Measurements from ENCODE around the gene EPHA1. TPM values are rescaled to one million over a fixed set of nuclear protein-coding genes. Genes with fewer than 3 reads are reported as not detected.

EPHA1 gene
- total RNA-seq, 1 donor from 2014 or later: 2.6 TPM

DNA sequence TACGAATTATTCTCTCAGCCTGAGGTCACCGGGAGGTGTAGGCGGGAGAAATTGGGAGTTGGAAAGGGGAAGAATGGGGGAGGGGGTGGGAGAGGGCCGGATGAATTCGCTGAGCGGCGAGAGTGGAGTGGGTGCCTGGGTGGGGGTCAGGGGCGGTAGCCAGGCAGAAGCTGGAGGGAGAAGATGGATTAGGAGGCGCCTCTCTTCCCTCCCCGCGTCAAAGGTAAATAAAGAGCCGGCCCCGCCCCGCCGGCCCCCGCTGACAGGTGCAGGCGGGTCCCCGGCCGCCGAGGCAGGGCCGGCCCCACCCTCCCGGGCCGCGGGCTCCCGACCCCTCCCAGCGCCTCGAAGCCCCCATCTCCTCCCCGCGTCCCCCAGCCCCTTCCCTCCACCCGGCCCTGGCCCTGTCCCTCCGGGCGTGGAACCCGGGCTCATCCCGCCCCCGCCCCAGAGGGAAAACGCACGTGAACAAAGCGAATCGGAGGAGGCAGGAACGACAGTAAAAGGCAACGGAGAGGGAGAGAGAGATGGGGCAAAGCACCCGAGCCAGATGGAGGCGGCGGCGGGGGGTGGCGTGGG, 47.0 kb downstream of the EPHA1 start:
- Mint-ChIP-seq H3K27me3 (ENCODE audit: low read depth, unreplicated experiment) (peaks cover 45% of the 10 kb centered on the region), H3K9me3 (ENCODE audit: unreplicated experiment) (peaks cover 4% of the 10 kb centered on the region), H3K4me1 (ENCODE audit: low read depth, unreplicated experiment) (peaks cover 2% of the 10 kb centered on the region), H3K27ac (ENCODE audit: unreplicated experiment) (no peak overlapping the region), H3K4me3 (ENCODE audit: unreplicated experiment) (peak overlapping the region; percentile 85), H3K36me3 (ENCODE audit: low read depth, unreplicated experiment) (peaks cover 6% of the 10 kb centered on the region)
- Histone ChIP-seq H3K79me2 (ENCODE audit: insufficient read depth, low read length) (no peaks in the 10 kb centered on the region), H3K9ac (ENCODE audit: low read length) (peak overlapping the region; percentile 58), H3K9me3 (ENCODE audit: insufficient read depth, low read depth, low read length) (no peaks in the 10 kb centered on the region), H3K4me1 (ENCODE audit: insufficient read depth, low read length) (no peaks in the 10 kb centered on the region), H2AFZ (ENCODE audit: low read depth, low read length) (no peak overlapping the region), H3K4me2 (ENCODE audit: low read length) (peak overlapping the region; percentile 98), H3K27ac (ENCODE audit: low read depth, low read length) (no peak overlapping the region), H3K36me3 (ENCODE audit: insufficient read depth, low read length) (no peaks in the 10 kb centered on the region), H3K27me3 (ENCODE audit: insufficient read depth, low read length) (peaks cover 10% of the 10 kb centered on the region), H3K4me3 (ENCODE audit: insufficient read depth, low read depth, low read length) (peak overlapping the region; percentile 17), H4K20me1 (ENCODE audit: insufficient read depth, low read length) (no peaks in the 10 kb centered on the region)
- DNase-seq (ENCODE audit: low read depth): no peak
- no peak for TF ChIP-seq EZH2 (IDR thresholded peaks at IDR 0.05; ENCODE audit: insufficient read depth, low read length)
- TF ChIP-seq, protein P1, sequence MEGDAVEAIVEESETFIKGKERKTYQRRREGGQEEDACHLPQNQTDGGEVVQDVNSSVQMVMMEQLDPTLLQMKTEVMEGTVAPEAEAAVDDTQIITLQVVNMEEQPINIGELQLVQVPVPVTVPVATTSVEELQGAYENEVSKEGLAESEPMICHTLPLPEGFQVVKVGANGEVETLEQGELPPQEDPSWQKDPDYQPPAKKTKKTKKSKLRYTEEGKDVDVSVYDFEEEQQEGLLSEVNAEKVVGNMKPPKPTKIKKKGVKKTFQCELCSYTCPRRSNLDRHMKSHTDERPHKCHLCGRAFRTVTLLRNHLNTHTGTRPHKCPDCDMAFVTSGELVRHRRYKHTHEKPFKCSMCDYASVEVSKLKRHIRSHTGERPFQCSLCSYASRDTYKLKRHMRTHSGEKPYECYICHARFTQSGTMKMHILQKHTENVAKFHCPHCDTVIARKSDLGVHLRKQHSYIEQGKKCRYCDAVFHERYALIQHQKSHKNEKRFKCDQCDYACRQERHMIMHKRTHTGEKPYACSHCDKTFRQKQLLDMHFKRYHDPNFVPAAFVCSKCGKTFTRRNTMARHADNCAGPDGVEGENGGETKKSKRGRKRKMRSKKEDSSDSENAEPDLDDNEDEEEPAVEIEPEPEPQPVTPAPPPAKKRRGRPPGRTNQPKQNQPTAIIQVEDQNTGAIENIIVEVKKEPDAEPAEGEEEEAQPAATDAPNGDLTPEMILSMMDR (IDR thresholded peaks at IDR 0.05; ENCODE audit: insufficient read depth, low read depth, low read length): no peak
- FAIRE-seq: no peak

DNA sequence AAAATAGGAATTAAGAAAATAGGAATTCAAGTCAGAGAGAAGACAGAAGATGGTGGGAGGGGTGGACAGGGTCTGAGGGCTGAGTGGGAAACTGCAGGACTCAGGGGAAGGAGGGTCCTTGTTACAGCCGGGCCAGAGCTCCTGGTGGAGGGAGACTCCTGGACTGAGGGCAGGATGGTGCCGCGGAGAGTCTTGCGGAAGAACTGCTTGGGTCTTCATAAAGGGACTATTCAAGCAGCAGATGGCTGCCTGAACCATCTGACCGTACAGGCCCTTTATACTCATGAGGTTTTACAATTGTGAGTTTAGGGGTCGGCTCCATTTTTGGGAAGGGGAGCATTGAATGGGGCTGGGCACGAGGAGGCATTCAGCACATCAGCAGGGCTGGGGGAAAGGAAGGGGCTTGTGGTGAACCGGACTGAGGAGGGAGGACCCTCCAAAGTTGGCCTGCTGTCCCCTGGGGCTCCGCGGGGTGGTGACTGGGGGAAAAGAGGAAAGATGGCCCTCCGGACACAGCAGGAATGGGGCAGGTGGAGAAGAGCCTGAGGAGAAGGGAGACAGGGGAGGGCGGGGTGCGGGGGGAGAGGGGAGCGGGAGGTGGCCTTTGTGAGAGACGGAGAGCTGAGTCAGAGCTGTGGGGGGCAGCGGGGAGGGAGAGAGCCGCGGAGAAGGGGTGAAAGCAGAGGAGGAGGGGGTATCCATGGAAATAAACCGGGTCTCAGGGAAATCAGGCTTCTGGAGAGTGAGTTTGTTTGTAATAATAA, 47.7 kb downstream of the EPHA1 start:
- Mint-ChIP-seq H3K9me3 (ENCODE audit: unreplicated experiment) (peaks cover 4% of the 10 kb centered on the region), H3K27me3 (ENCODE audit: low read depth, unreplicated experiment) (peaks cover 42% of the 10 kb centered on the region), H3K36me3 (ENCODE audit: low read depth, unreplicated experiment) (peaks cover 12% of the 10 kb centered on the region), H3K4me3 (ENCODE audit: unreplicated experiment) (peak overlapping the region; percentile 71), H3K4me1 (ENCODE audit: low read depth, unreplicated experiment) (peaks cover 2% of the 10 kb centered on the region), H3K27ac (ENCODE audit: unreplicated experiment) (peak overlapping the region; percentile 37)
- peaks cover 10% of the 10 kb centered on the region for H3K27me3 ChIP-seq (ENCODE audit: insufficient read depth, low read length)
- DNase-seq (ENCODE audit: low read depth): no peak
- peak overlapping the region; percentile 98 for H3K4me2 ChIP-seq (ENCODE audit: low read length)
- no peak overlapping the region for H3K9ac ChIP-seq (ENCODE audit: low read length)
- H3K27ac ChIP-seq (ENCODE audit: low read depth, low read length): no peak overlapping the region
- FAIRE-seq: no peak
- no peaks in the 10 kb centered on the region for H3K9me3 ChIP-seq (ENCODE audit: insufficient read depth, low read depth, low read length)
- H3K4me1 ChIP-seq (ENCODE audit: insufficient read depth, low read length): no peaks in the 10 kb centered on the region
- H4K20me1 ChIP-seq (ENCODE audit: insufficient read depth, low read length): no peaks in the 10 kb centered on the region
- H2AFZ ChIP-seq (ENCODE audit: low read depth, low read length): no peak overlapping the region
- no peak overlapping the region for H3K4me3 ChIP-seq (ENCODE audit: insufficient read depth, low read depth, low read length)
- no peaks in the 10 kb centered on the region for H3K36me3 ChIP-seq (ENCODE audit: insufficient read depth, low read length)
- no peaks in the 10 kb centered on the region for H3K79me2 ChIP-seq (ENCODE audit: insufficient read depth, low read length)
- TF ChIP-seq, protein P1 (IDR thresholded peaks at IDR 0.05; ENCODE audit: insufficient read depth, low read depth, low read length): no peak
- no peak for TF ChIP-seq EZH2 (IDR thresholded peaks at IDR 0.05; ENCODE audit: insufficient read depth, low read length)

Data from astrocyte (in vitro differentiated cells and primary cell).